ENCODE results near the gene PDE1A.
A peak's percentile ranks its signal among the peaks of the same experiment; 100 is the strongest.

PDE1A gene

GRCh38 chr2:182191061-182191460 lies 235.8 kb downstream of the PDE1A start:
- no peak overlapping the region for H3K4me3 ChIP-seq (ENCODE audit: low read depth, low read length)
- no peak for DNase-seq
- no peak overlapping the region for H3K27ac ChIP-seq
- in situ Hi-C loops (cut with HindIII; ENCODE audit: low pct_ligation_motif_present, low sequenced_read_pairs), result loop anchor here (25.0 kb wide), 1 partner anchor 471 kb away; no protein-coding TSS in a partner anchor
- TF ChIP-seq CTCF (IDR thresholded peaks at IDR 0.05; ENCODE audit: low read depth, low read length, missing control alignments), result no peak
- H3K36me3 ChIP-seq (replicated peaks), result no peaks in the 10 kb centered on the region
- no peaks in the 10 kb centered on the region for H3K27me3 ChIP-seq (replicated peaks)

GRCh38 chr2:182187130-182187529 lies 239.7 kb downstream of the PDE1A start:
- in situ Hi-C loops (cut with HindIII; ENCODE audit: low pct_ligation_motif_present, low sequenced_read_pairs), result loop anchor here (25.0 kb wide), 1 partner anchor 475 kb away; no protein-coding TSS in a partner anchor
- no peaks in the 10 kb centered on the region for H3K27me3 ChIP-seq (replicated peaks)
- DNase-seq, result no peak
- H3K4me3 ChIP-seq (ENCODE audit: low read depth, low read length), result no peak overlapping the region
- no peak overlapping the region for H3K27ac ChIP-seq
- TF ChIP-seq CTCF (IDR thresholded peaks at IDR 0.05; ENCODE audit: low read depth, low read length, missing control alignments), result no peak
- no peaks in the 10 kb centered on the region for H3K36me3 ChIP-seq (replicated peaks)

DNA sequence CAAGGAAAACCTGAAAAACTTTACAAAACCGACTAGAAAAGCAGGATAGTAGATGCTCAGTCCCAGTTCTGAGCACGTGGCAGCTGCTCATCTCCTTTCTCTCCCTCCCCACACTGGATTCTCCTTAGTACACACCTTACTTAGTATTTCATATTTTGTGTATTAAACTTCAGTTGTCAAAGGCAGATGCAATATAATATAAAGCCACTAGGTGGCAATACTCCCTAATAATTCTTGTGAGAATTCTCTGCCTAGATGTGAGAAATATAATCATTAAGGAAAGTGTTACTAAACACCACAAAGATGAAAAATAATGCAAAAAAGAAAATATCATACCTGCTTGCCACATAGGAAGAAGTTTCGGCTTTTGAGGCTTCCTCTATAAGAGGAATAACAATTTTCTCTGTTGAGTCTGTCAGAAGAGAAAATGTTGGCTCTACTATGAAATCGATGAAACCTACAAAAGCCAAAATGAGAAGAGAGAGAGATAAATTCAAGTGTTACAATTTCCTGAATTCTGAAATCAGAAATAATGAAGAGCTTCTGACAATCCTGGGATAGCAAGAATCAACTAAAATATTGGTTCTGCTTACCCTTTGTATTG lies 240.6 kb downstream of the PDE1A start:
- DNase-seq, result no peak
- in situ Hi-C loops (cut with HindIII; ENCODE audit: low pct_ligation_motif_present, low sequenced_read_pairs), result loop anchor here (25.0 kb wide), 1 partner anchor 476 kb away; no protein-coding TSS in a partner anchor

GRCh38 chr2:182182436-182182835 lies 244.4 kb downstream of the PDE1A start:
- Histone ChIP-seq H3K27me3 (replicated peaks) (no peaks in the 10 kb centered on the region), H3K27ac (no peak overlapping the region), H3K36me3 (replicated peaks) (no peaks in the 10 kb centered on the region), H3K4me3 (ENCODE audit: low read depth, low read length) (no peak overlapping the region)
- no peak for TF ChIP-seq CTCF (IDR thresholded peaks at IDR 0.05; ENCODE audit: low read depth, low read length, missing control alignments)
- in situ Hi-C loops (cut with HindIII; ENCODE audit: low pct_ligation_motif_present, low sequenced_read_pairs), result loop anchor here (25.0 kb wide), 1 partner anchor 480 kb away; no protein-coding TSS in a partner anchor
- no peak for DNase-seq

More for the DNA sequence above, 240.6 kb downstream of the PDE1A start:
- TF ChIP-seq CTCF (IDR thresholded peaks at IDR 0.05; ENCODE audit: low read depth, low read length, missing control alignments), result peak; percentile 34
- no peaks in the 10 kb centered on the region for H3K27me3 ChIP-seq (replicated peaks)
- H3K4me3 ChIP-seq (ENCODE audit: low read depth, low read length), result no peak overlapping the region
- no peaks in the 10 kb centered on the region for H3K36me3 ChIP-seq (replicated peaks)
- H3K27ac ChIP-seq, result no peak overlapping the region

- in situ Hi-C loops (cut with HindIII; ENCODE audit: low pct_ligation_motif_present, low sequenced_read_pairs), result loop anchor here (25.0 kb wide), 1 partner anchor 481 kb away; no protein-coding TSS in a partner anchor
- Histone ChIP-seq H3K27me3 (replicated peaks) (no peaks in the 10 kb centered on the region), H3K36me3 (replicated peaks) (no peaks in the 10 kb centered on the region), H3K27ac (no peak overlapping the region), H3K4me3 (ENCODE audit: low read depth, low read length) (no peak overlapping the region)
- TF ChIP-seq CTCF (IDR thresholded peaks at IDR 0.05; ENCODE audit: low read depth, low read length, missing control alignments), result no peak
- DNase-seq, result no peak
These were observed 245.5 kb downstream of the PDE1A start for GRCh38 chr2:182181381-182181780.

All from brain microvascular endothelial cell (primary cell).